Upper lobe of right lung (tissue), 1 donor: Measurements from ENCODE around the gene NUMBL. TPM values are rescaled to one million over a fixed set of nuclear protein-coding genes. Genes with fewer than 3 reads are reported as not detected.

ENCODE experiments used
- ATAC-seq: fragments of 200-7000 bp; cut with Tn5 transposase; one replicate; pipeline ENCODE4 v1.9.1; 2020; ENCODE audit warnings: mild to moderate bottlenecking, moderate library complexity
- DNase-seq: peaks from one replicate; pipeline ENCODE4 v3.0.0-alpha.2; 2020
- H3K27ac ChIP-seq: fragments of 200-600 bp; one replicate; pipeline ENCODE4 v1.8.0; 2022
- H3K27me3 ChIP-seq: fragments of 200-600 bp; one replicate; pipeline ENCODE4 v1.8.0; 2022; ENCODE audit warnings: mild to moderate bottlenecking
- H3K36me3 ChIP-seq: fragments of 200-600 bp; one replicate; pipeline ENCODE4 v1.8.0; 2022
- H3K4me1 ChIP-seq: fragments of 200-600 bp; one replicate; pipeline ENCODE4 v1.8.0; 2022
- H3K4me3 ChIP-seq: fragments of 200-600 bp; one replicate; pipeline ENCODE4 v1.8.0; 2022; ENCODE audit warnings: mild to moderate bottlenecking
- H3K9me3 ChIP-seq: fragments of 200-600 bp; one replicate; pipeline ENCODE4 v1.8.0; 2022
- CTCF ChIP-seq: fragments of 200-600 bp; IDR thresholded peaks from one replicate; pipeline ENCODE4 v1.8.0; 2022; ENCODE audit warnings: antibody characterized with exemption
- intact Hi-C: fragments of 100-400 bp; cut with DNase I; formaldehyde crosslinking; loops from one replicate; pipeline ENCODE4 v1.11.0; 2022
- total RNA-seq: library from RNA; stranded (reverse); fragmentation: NEBNext Ultra II Directional; extraction: Animal tissue kit (Norgen Biotek cat#: 25700); gene quantifications from one replicate; pipeline ENCODE4 v1.2.1, GENCODE V29; 2021
- donor health status: DM: no; HTN: yes; CAD: no; lungs with severe emphysema.

NUMBL gene
- total RNA-seq, 1 donor from 2014 or later, result 19.5 TPM

- peaks cover 11% of the 10 kb centered on the region for H3K36me3 ChIP-seq
- H3K27ac ChIP-seq, result no peak overlapping the region
- intact Hi-C loops, result no loop called here
- H3K4me1 ChIP-seq, result peaks cover 17% of the 10 kb centered on the region
- no peak for DNase-seq
- no peak for ATAC-seq
- H3K4me3 ChIP-seq, result no peak overlapping the region
- no peaks in the 10 kb centered on the region for H3K9me3 ChIP-seq
- no peak for TF ChIP-seq CTCF
- H3K27me3 ChIP-seq, result no peaks in the 10 kb centered on the region
These were observed 3.4 kb downstream of the NUMBL start for GRCh38 chr19:40686882-40687524.

- Histone ChIP-seq H3K4me3 (no peak overlapping the region), H3K36me3 (peaks cover 18% of the 10 kb centered on the region), H3K9me3 (no peaks in the 10 kb centered on the region), H3K27me3 (no peaks in the 10 kb centered on the region), H3K27ac (no peak overlapping the region), H3K4me1 (peaks cover 12% of the 10 kb centered on the region)
- no peak for ATAC-seq
- intact Hi-C loops, result no loop called here
- no peak for DNase-seq
- TF ChIP-seq CTCF, result no peak
These were observed 4.9 kb downstream of the NUMBL start for GRCh38 chr19:40685563-40685962.

- Histone ChIP-seq H3K27ac (no peak overlapping the region), H3K4me3 (no peak overlapping the region), H3K27me3 (no peaks in the 10 kb centered on the region), H3K9me3 (no peaks in the 10 kb centered on the region), H3K36me3 (peaks cover 23% of the 10 kb centered on the region), H3K4me1 (peaks cover 12% of the 10 kb centered on the region)
- DNase-seq (no peak), ATAC-seq (no peak)
- intact Hi-C loops, result no loop called here
- TF ChIP-seq CTCF, result no peak
These were observed 5.4 kb downstream of the NUMBL start for GRCh38 chr19:40685016-40685526.

- Histone ChIP-seq H3K4me3 (no peak overlapping the region), H3K4me1 (peaks cover 8% of the 10 kb centered on the region), H3K27ac (no peak overlapping the region), H3K27me3 (no peaks in the 10 kb centered on the region), H3K9me3 (no peaks in the 10 kb centered on the region), H3K36me3 (peaks cover 26% of the 10 kb centered on the region)
- no peak for DNase-seq
- ATAC-seq, result no peak
- no peak for TF ChIP-seq CTCF
- intact Hi-C loops, result no loop called here
These were observed 6.2 kb downstream of the NUMBL start for GRCh38 chr19:40684280-40684679.

- TF ChIP-seq CTCF, result no peak
- no peak overlapping the region for H3K27ac ChIP-seq
These were observed 7.0 kb downstream of the NUMBL start for GRCh38 chr19:40683437-40683836.

More at GRCh38 chr19:40683437-40683836, 7.0 kb downstream of the NUMBL start:
- no peak for ATAC-seq
- intact Hi-C loops, result no loop called here
- H3K4me1 ChIP-seq, result peaks cover 8% of the 10 kb centered on the region
- DNase-seq, result no peak
- no peaks in the 10 kb centered on the region for H3K9me3 ChIP-seq
- no peak overlapping the region for H3K4me3 ChIP-seq
- peaks cover 33% of the 10 kb centered on the region for H3K36me3 ChIP-seq
- no peaks in the 10 kb centered on the region for H3K27me3 ChIP-seq
